HG02938 (cell line): ENCODE data around the gene MTG2.

ENCODE experiments used
- ATAC-seq: cut with Tn5 transposase; IDR thresholded peaks from one replicate; pipeline ENCODE4 v1.9.1; 2021; ENCODE audit warnings: mild to moderate bottlenecking, moderate library complexity; ENCODE audit not compliant: unreplicated experiment

The MTG2 gene

GRCh38 chr20:62216636-62217566 lies 34.1 kb downstream of the MTG2 start:
- no peak for ATAC-seq

GRCh38 chr20:62217913-62218773 lies 35.3 kb downstream of the MTG2 start:
- ATAC-seq: no peak

- no peak for ATAC-seq
Observed at GRCh38 chr20:62219101-62219991, 36.5 kb downstream of the MTG2 start.

GRCh38 chr20:62219992-62220665 lies 37.3 kb downstream of the MTG2 start, which contains the start of gene HRH3:
Gene HRH3, minus strand, starts transcription at chr20:62220278. Its CDS starts 308 bp downstream, at chr20:62219970.
- no peak for ATAC-seq

- ATAC-seq: no peak
Observed at GRCh38 chr20:62220666-62221568, 38.1 kb downstream of the MTG2 start.

- ATAC-seq: no peak
Observed at GRCh38 chr20:62222266-62222850, 39.5 kb downstream of the MTG2 start.

- ATAC-seq: no peak
Observed at GRCh38 chr20:62222972-62223371, 40.1 kb downstream of the MTG2 start.

- no peak for ATAC-seq
Observed at GRCh38 chr20:62223571-62223970, 40.7 kb downstream of the MTG2 start.

- ATAC-seq: no peak
Observed at GRCh38 chr20:62224113-62224855, 41.5 kb downstream of the MTG2 start.

- no peak for ATAC-seq
Observed at GRCh38 chr20:62225026-62225425, 42.2 kb downstream of the MTG2 start.

GRCh38 chr20:62225820-62226635 lies 43.2 kb downstream of the MTG2 start:
- ATAC-seq: no peak

- ATAC-seq: no peak
Observed at GRCh38 chr20:62226707-62227590, 44.1 kb downstream of the MTG2 start.

- no peak for ATAC-seq
Observed at GRCh38 chr20:62227591-62227976, 44.8 kb downstream of the MTG2 start.

GRCh38 chr20:62227977-62228958 lies 45.4 kb downstream of the MTG2 start:
- ATAC-seq: no peak

GRCh38 chr20:62228982-62229545 lies 46.2 kb downstream of the MTG2 start:
- no peak for ATAC-seq
